ENCODE results near the gene ARHGAP44. TPM values are rescaled to one million over a fixed set of nuclear protein-coding genes. Genes with fewer than 3 reads are reported as not detected.
A peak's percentile ranks its signal among the peaks of the same experiment; 100 is the strongest.

Gene ARHGAP44
- total and polyA plus RNA-seq, 7 donors, result 0.59 to 3.4 (median 1.7) TPM

GRCh38 chr17:12922120-12922519, 132.8 kb downstream of the ARHGAP44 start:
- no peak overlapping the region for H3K27ac ChIP-seq
- WGBS, 3 donors, result 83 to 93% (median 89%) methylated on average over 4 of the region's 4 CpGs
- no peak for ATAC-seq
- no peak overlapping the region for H3K4me3 ChIP-seq
- H3K36me3 ChIP-seq (ENCODE audit: insufficient read depth in 1 of 2, low read depth in 1 of 2), result no peaks in the 10 kb centered on the region
- DNase-seq, result no peak
- intact Hi-C loops (cut with DNase I), result no loop called here
- no peak for TF ChIP-seq CTCF (IDR thresholded peaks at IDR 0.05)
- H3K27me3 ChIP-seq (ENCODE audit: insufficient read depth in 3 of 3, low read length in 2 of 3), result no peaks in the 10 kb centered on the region
- H3K9me3 ChIP-seq, result no peaks in the 10 kb centered on the region
- no peaks in the 10 kb centered on the region for H3K4me1 ChIP-seq

- ATAC-seq (no peak), DNase-seq (no peak)
- Histone ChIP-seq H3K4me3 (no peak overlapping the region), H3K27ac (no peak overlapping the region), H3K4me1 (no peaks in the 10 kb centered on the region), H3K27me3 (ENCODE audit: insufficient read depth in 3 of 3, low read length in 2 of 3) (no peaks in the 10 kb centered on the region), H3K9me3 (no peaks in the 10 kb centered on the region), H3K36me3 (ENCODE audit: insufficient read depth in 1 of 2, low read depth in 1 of 2) (no peaks in the 10 kb centered on the region)
- WGBS, 3 donors, result 91 to 92% (median 92%) methylated on average over 2 of the region's 2 CpGs
- intact Hi-C loops (cut with DNase I), result no loop called here
- TF ChIP-seq CTCF (IDR thresholded peaks at IDR 0.05), result no peak
These were observed 135.3 kb downstream of the ARHGAP44 start for GRCh38 chr17:12924614-12925013.

- ATAC-seq, result no peak
- H3K36me3 ChIP-seq (ENCODE audit: insufficient read depth in 1 of 2, low read depth in 1 of 2), result no peaks in the 10 kb centered on the region
- no peaks in the 10 kb centered on the region for H3K27me3 ChIP-seq (ENCODE audit: insufficient read depth in 3 of 3, low read length in 2 of 3)
- 38 to 51% (median 47%) methylated on average over 1 of the region's 1 CpG for WGBS, 3 donors
- no peak for TF ChIP-seq CTCF (IDR thresholded peaks at IDR 0.05)
- no peaks in the 10 kb centered on the region for H3K9me3 ChIP-seq
- H3K27ac ChIP-seq, result no peak overlapping the region
- DNase-seq, result no peak
- intact Hi-C loops (cut with DNase I), result no loop called here
- H3K4me3 ChIP-seq, result no peak overlapping the region
- H3K4me1 ChIP-seq, result no peaks in the 10 kb centered on the region
These were observed 137.7 kb downstream of the ARHGAP44 start for GRCh38 chr17:12927001-12927400.

DNA sequence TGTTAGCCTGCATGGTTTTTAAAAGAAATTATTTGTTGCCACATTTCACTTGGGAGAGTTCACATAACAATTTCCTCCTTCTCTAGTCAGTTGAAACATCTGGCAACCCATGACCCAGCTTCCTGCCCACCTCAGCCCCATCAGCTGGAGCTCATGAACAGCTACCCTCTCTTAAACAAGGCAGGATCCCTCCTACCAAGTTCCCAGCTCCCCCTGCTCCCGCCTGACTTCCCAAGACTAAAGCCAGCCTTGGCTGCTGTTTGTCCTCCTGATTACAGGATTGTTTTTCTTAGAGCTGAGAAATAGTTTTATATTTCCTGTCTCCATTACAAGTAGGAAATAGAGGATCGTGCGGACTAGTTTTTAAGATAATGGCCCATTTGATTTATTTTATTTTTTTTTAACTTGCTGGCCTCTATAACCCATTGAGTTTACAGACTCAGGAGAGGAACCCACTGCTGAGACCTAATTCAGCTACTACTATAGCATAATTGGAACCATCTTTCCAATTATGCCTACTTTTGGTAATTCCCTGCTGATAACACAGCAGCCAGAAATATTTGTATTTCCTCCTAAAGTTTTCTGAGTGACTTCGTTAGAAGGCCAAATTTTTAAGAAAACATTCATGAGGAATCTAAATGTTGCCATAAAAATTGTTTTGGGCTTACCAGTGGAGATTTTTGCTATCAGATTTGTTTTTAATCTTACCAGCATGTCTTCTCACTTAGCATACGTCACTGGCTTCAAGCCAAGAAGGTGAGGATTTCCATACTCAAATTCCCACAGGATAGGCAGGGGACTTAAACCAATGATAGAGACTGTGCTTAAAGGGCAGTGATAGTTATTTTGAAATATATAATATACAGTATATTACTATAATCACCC, 138.5 kb downstream of the ARHGAP44 start:
- intact Hi-C loops (cut with DNase I), result no loop called here
- H3K36me3 ChIP-seq (ENCODE audit: insufficient read depth in 1 of 2, low read depth in 1 of 2), result no peaks in the 10 kb centered on the region
- ATAC-seq, result no peak

More for the DNA sequence above, 138.5 kb downstream of the ARHGAP44 start:
- Histone ChIP-seq H3K27me3 (ENCODE audit: insufficient read depth in 3 of 3, low read length in 2 of 3) (no peaks in the 10 kb centered on the region), H3K4me3 (no peak overlapping the region), H3K9me3 (no peaks in the 10 kb centered on the region), H3K4me1 (no peaks in the 10 kb centered on the region), H3K27ac (peak overlapping the region; percentile 41)
- TF ChIP-seq CTCF (IDR thresholded peaks at IDR 0.05), result no peak
- no peak for DNase-seq
- WGBS, 3 donors, result 36 to 45% (median 43%) methylated on average over 5 of the region's 5 CpGs

Measured in psoas muscle (tissue), 8 donors.